Smooth muscle cell (in vitro differentiated cells): ENCODE results near the gene GHDC. TPM values are rescaled to one million over a fixed set of nuclear protein-coding genes. Genes with fewer than 3 reads are reported as not detected.

ENCODE experiments used
- DNase-seq: peaks from one replicate; lab custom pipeline; 2025; ENCODE audit not compliant: unreplicated experiment; lab: John Stamatoyannopoulos, UW
- H2AFZ ChIP-seq: fragments of 200-600 bp; sonication (generic); 2 replicates; pipeline ENCODE4 v1.6.0; 2016; ENCODE audit warnings: antibody characterized with exemption, low read depth, mild to moderate bottlenecking
- H3F3A ChIP-seq: fragments of 200-600 bp; sonication (generic); 2 replicates; pipeline ENCODE4 v1.6.0; 2017; ENCODE audit warnings: antibody characterized with exemption, low read depth
- H3K27ac ChIP-seq: fragments of 200-600 bp; sonication (generic); 2 replicates; pipeline ENCODE4 v1.5.1; 2016; ENCODE audit warnings: low read depth, mild to moderate bottlenecking
- H3K27me3 ChIP-seq: fragments of 200-600 bp; sonication (generic); 2 replicates; pipeline ENCODE4 v1.6.1; 2016; ENCODE audit warnings: low read depth, mild to moderate bottlenecking
- H3K36me3 ChIP-seq: fragments of 200-600 bp; sonication (generic); 2 replicates; pipeline ENCODE4 v1.5.1; 2016; ENCODE audit warnings: low read depth
- H3K4me1 ChIP-seq: fragments of 200-600 bp; sonication (generic); 2 replicates; pipeline ENCODE4 v1.5.1; 2016; ENCODE audit warnings: low read depth
- H3K4me2 ChIP-seq: fragments of 200-600 bp; sonication (generic); 2 replicates; pipeline ENCODE4 v1.6.0; 2016; ENCODE audit warnings: mild to moderate bottlenecking
- H3K4me3 ChIP-seq: fragments of 200-600 bp; sonication (generic); 2 replicates; pipeline ENCODE4 v1.5.1; 2016; ENCODE audit warnings: mild to moderate bottlenecking
- H3K79me2 ChIP-seq: fragments of 200-600 bp; sonication (generic); 2 replicates; pipeline ENCODE4 v1.6.0; 2016; ENCODE audit warnings: low read depth, mild to moderate bottlenecking
- H3K9ac ChIP-seq: fragments of 200-600 bp; sonication (generic); 2 replicates; pipeline ENCODE4 v1.6.0; 2016; ENCODE audit warnings: low read depth
- H3K9me3 ChIP-seq: fragments of 200-600 bp; sonication (generic); replicated peaks from 2 replicates; pipeline ENCODE4 v1.5.1; 2016; ENCODE audit warnings: low read depth
- H4K20me1 ChIP-seq: fragments of 200-600 bp; sonication (generic); 2 replicates; pipeline ENCODE4 v1.6.0; 2016; ENCODE audit warnings: low read depth
- WGBS: methylation state at CpG from one replicate; pipeline ENCODE4 v1.1.7; 2016; ENCODE audit warnings: low lambda C conversion rate; 5-methylcytosine and 5-hydroxymethylcytosine counted together
- polyA plus RNA-seq: library from polyadenylated mRNA; unstranded; fragments of >200 nt; fragmentation: Nextera tagmentation; extraction: Ambion mirVana; gene quantifications from 2 replicates; pipeline ENCODE4 v1.2.1, GENCODE V29; 2016
- total RNA-seq: library from RNA; depleted of rRNA; stranded (reverse); fragments of >200 nt; gene quantifications from 2 replicates; pipeline ENCODE4 v1.2.3, GENCODE V29; 2014
- TF ChIP-seq, protein P1 (sequence below): fragments of 200-600 bp; sonication (generic); IDR thresholded peaks from 2 replicates; pipeline ENCODE4 v1.5.1; 2017; ENCODE audit warnings: borderline replicate concordance, mild to moderate bottlenecking, antibody characterized with exemption; ENCODE audit not compliant: insufficient read depth, poor library complexity, severe bottlenecking

GHDC gene
- total and polyA plus RNA-seq, 2 experiments from 2014 or later: 4.8 to 11.5 TPM

DNA sequence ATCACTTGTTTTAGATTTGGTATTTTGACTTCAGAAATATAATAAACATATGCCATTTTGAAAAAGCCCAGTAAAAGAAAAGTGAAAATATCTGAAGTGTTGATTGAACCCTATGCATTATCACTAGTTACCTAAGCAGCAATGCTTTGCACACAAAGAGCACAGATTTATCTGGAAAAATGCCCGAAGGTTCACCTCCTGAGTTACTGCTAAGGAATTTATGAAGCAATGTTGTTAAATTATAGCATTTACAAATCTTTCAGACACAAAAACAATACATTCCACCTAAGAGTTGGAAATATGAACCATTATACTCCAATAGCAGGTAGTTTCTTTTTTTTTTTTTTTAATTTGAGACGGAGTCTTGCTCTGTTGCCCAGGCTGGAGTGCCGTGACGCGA is 38.9 kb upstream of the GHDC start:
- Histone ChIP-seq H2AFZ (no peak overlapping the region), H3K9ac (no peak overlapping the region), H3K4me3 (no peak overlapping the region), H3K4me2 (no peak overlapping the region), H3K9me3 (no peaks in the 10 kb centered on the region), H3F3A (no peaks in the 10 kb centered on the region), H3K27me3 (no peaks in the 10 kb centered on the region), H4K20me1 (peaks cover 36% of the 10 kb centered on the region), H3K4me1 (no peaks in the 10 kb centered on the region), H3K79me2 (peaks cover 37% of the 10 kb centered on the region), H3K27ac (no peak overlapping the region), H3K36me3 (no peaks in the 10 kb centered on the region)
- no peak for DNase-seq
- TF ChIP-seq, protein P1, sequence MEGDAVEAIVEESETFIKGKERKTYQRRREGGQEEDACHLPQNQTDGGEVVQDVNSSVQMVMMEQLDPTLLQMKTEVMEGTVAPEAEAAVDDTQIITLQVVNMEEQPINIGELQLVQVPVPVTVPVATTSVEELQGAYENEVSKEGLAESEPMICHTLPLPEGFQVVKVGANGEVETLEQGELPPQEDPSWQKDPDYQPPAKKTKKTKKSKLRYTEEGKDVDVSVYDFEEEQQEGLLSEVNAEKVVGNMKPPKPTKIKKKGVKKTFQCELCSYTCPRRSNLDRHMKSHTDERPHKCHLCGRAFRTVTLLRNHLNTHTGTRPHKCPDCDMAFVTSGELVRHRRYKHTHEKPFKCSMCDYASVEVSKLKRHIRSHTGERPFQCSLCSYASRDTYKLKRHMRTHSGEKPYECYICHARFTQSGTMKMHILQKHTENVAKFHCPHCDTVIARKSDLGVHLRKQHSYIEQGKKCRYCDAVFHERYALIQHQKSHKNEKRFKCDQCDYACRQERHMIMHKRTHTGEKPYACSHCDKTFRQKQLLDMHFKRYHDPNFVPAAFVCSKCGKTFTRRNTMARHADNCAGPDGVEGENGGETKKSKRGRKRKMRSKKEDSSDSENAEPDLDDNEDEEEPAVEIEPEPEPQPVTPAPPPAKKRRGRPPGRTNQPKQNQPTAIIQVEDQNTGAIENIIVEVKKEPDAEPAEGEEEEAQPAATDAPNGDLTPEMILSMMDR: no peak
- WGBS: 96% methylated on average over 5 of the region's 5 CpGs

DNA sequence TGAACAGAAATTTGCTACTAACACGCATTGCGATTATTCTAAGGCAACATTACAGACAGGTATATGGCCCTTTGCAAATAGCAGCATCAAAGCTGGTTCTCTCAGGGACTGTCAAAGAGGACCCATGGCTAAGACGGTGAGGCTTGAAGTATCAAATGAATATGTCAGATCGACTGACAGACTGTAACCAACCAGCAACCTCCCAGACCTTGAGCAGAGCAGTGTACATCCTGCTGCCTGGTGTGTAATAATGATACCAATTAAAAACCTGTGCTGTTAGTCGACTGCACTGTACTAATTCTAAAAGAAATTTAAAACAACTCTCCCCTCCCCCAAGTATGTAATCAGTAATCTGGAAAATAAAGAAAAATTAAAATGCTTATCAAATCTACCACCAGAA is 35.9 kb upstream of the GHDC start:
- H2AFZ ChIP-seq: no peak overlapping the region
- no peak overlapping the region for H3K4me2 ChIP-seq
- H4K20me1 ChIP-seq: peaks cover 30% of the 10 kb centered on the region
- no peaks in the 10 kb centered on the region for H3F3A ChIP-seq
- WGBS: 95% methylated on average over 5 of the region's 5 CpGs
- H3K9ac ChIP-seq: no peak overlapping the region
- peaks cover 15% of the 10 kb centered on the region for H3K79me2 ChIP-seq
- no peaks in the 10 kb centered on the region for H3K4me1 ChIP-seq
- TF ChIP-seq, protein P1: no peak
- no peaks in the 10 kb centered on the region for H3K9me3 ChIP-seq
- H3K27ac ChIP-seq: no peak overlapping the region
- H3K36me3 ChIP-seq: no peaks in the 10 kb centered on the region
- H3K27me3 ChIP-seq: no peaks in the 10 kb centered on the region
- DNase-seq: no peak
- no peak overlapping the region for H3K4me3 ChIP-seq

DNA sequence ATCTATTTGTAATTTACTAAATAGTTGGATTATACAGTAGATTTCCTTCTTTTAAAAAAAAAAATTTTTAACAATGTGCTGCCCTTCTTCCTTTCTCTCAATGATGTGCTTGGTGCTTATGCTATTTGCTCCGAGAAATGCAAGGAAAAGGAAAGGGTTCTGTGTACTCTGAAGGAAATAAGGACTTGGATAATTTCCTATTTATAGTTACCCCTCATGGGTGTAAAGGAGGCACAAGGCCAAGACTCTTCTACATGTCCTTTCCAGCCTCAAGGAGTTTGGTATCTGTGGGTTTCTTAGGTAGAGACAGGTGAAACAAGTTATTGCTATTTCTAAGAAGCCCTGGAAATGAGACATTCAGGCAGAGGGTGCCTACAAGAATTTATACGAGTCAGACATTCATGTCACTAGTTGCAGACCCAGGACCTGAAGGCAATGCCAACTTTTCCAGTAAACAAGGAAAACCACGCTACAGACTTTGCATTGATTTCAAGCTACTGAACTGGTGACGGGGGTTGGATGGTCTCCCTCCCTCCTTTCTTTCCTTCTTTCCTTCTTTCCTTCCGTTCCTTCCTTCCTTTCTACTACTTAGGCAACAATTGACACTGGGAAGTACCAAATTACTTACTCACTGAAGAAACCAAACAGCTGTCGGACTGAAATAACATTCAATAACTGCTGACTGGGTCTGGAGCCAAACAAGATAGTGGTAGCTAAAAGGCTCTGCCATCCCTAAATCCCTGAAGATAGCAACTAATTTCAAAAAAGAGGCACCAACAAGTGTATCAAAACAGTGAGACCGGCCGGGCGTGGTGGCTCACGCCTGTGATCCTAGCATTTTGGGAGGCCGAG is 33.8 kb upstream of the GHDC start:
- WGBS: 89% methylated on average over 11 of the region's 11 CpGs
- Histone ChIP-seq H3K4me2 (no peak overlapping the region), H3K79me2 (peaks cover 13% of the 10 kb centered on the region), H4K20me1 (peaks cover 19% of the 10 kb centered on the region), H3K4me1 (no peaks in the 10 kb centered on the region), H3K9me3 (no peaks in the 10 kb centered on the region), H3F3A (no peaks in the 10 kb centered on the region), H3K36me3 (no peaks in the 10 kb centered on the region), H2AFZ (no peak overlapping the region), H3K27me3 (no peaks in the 10 kb centered on the region), H3K4me3 (no peak overlapping the region), H3K27ac (no peak overlapping the region), H3K9ac (no peak overlapping the region)
- TF ChIP-seq, protein P1: no peak
- no peak for DNase-seq

DNA sequence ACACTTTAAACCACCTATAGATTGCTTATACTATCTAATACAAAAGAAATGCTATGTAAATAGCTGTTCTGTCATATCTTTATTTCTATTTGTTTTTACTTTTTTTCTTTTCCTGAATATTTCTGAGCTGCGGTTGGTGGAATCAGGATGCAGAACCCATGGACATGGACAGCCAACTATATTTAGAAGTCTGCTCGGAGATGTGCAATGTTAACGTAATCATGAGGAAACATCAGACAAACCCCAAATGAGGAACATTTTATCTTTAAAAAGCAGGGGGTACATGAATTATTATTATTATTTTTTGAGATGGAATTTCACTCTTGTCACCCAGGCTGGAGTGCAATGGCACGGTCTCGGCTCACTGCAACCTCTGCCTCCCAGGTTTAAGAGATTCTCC is 31.4 kb upstream of the GHDC start:
- no peaks in the 10 kb centered on the region for H3K27me3 ChIP-seq
- H3K4me3 ChIP-seq: no peak overlapping the region
- H2AFZ ChIP-seq: no peak overlapping the region
- DNase-seq: no peak
- peaks cover 10% of the 10 kb centered on the region for H4K20me1 ChIP-seq
- H3K4me1 ChIP-seq: no peaks in the 10 kb centered on the region
- no peaks in the 10 kb centered on the region for H3K36me3 ChIP-seq
- 99% methylated on average over 5 of the region's 5 CpGs for WGBS
- no peaks in the 10 kb centered on the region for H3F3A ChIP-seq
- H3K9ac ChIP-seq: no peak overlapping the region
- H3K27ac ChIP-seq: no peak overlapping the region
- TF ChIP-seq, protein P1: no peak
- H3K4me2 ChIP-seq: no peak overlapping the region
- no peaks in the 10 kb centered on the region for H3K79me2 ChIP-seq
- no peaks in the 10 kb centered on the region for H3K9me3 ChIP-seq
